GM12878 (cell line): ENCODE results near the gene R3HDM2. TPM values are rescaled to one million over a fixed set of nuclear protein-coding genes. Genes with fewer than 3 reads are reported as not detected.

ENCODE experiments used
- ATAC-seq: fragments of 200-7000 bp; cut with Tn5 transposase; 3 replicates; pipeline ENCODE4 v1.9.1; 2020; ENCODE audit warnings: mild to moderate bottlenecking, moderate library complexity
- BruUV-seq: library from RNA; stranded (reverse); fragments of 400-500 nt; replicated peaks from 2 replicates; lab custom pipeline; 2021; lab: Mats Ljungman, UMichigan
- CTCF ChIA-PET: fragments of 300-600 bp; sonication (Branson Sonifier 250); formaldehyde crosslinking; extraction: SDS; loops from one replicate; lab custom pipeline; 2021; ENCODE audit warnings: inconsistent platforms; lab: Yijun Ruan, JAX
- POLR2A ChIA-PET: fragments of 350-600 bp; formaldehyde crosslinking; extraction: SDS; loops from one replicate; lab custom pipeline; 2021; ENCODE audit warnings: inconsistent platforms; lab: Charles Lee
- RAD21 ChIA-PET: fragments of 300-600 bp; sonication (Branson Sonifier 250); formaldehyde crosslinking; loops from one replicate; lab custom pipeline; 2023; ENCODE audit warnings: antibody characterized with exemption; ENCODE audit not compliant: unreplicated experiment; lab: Charles Lee
- SMC1A ChIA-PET: fragments of 300-600 bp; sonication (Branson Sonifier 250); formaldehyde crosslinking; loops from one replicate; lab custom pipeline; 2023; ENCODE audit not compliant: unreplicated experiment, uncharacterized antibody; lab: Charles Lee
- DNase-seq: peaks from one replicate; pipeline ENCODE4 v3.0.0-alpha.2; 2011; ENCODE audit warnings: low read depth, low spot score
- FAIRE-seq: peaks from 3 replicates; lab custom pipeline; 2011; peaks lifted over from hg19 to GRCh38; lab: Jason Lieb, UNC
- H2AFZ ChIP-seq: 2 replicates; pipeline ENCODE4 v1.6.0; 2011; ENCODE audit warnings: low read depth, low read length, control low read depth; ENCODE audit not compliant: control insufficient read depth
- H3K27ac ChIP-seq: 2 replicates; pipeline ENCODE4 v1.5.1; 2011; ENCODE audit warnings: control low read depth; ENCODE audit not compliant: control insufficient read depth, insufficient read depth
- H3K27me3 ChIP-seq, 2 experiments: replicated peaks in 1 of 2; 2 replicates each; pipeline versions ENCODE4 v1.6.0 to v1.6.1; 2011; ENCODE audit warnings: low read length in 1 of 2; ENCODE audit not compliant: control insufficient read depth in 2 of 2, insufficient read depth in 2 of 2
- H3K36me3 ChIP-seq, 2 experiments: 2 replicates each; pipeline ENCODE4 v1.5.1; 2011; ENCODE audit warnings: low read length in 1 of 2; ENCODE audit not compliant: control insufficient read depth in 2 of 2, insufficient read depth in 2 of 2
- H3K4me1 ChIP-seq: 2 replicates; pipeline ENCODE4 v1.6.1; 2011; ENCODE audit warnings: mild to moderate bottlenecking, low read length, moderate library complexity, mixed read lengths; ENCODE audit not compliant: control insufficient read depth, insufficient read depth
- H3K4me2 ChIP-seq: 2 replicates; pipeline ENCODE4 v1.6.0; 2011; ENCODE audit warnings: control low read depth; ENCODE audit not compliant: control insufficient read depth, insufficient read depth
- H3K4me3 ChIP-seq: fragments of 200-600 bp; sonication (generic); 2 replicates; pipeline ENCODE4 v1.5.1; 2016
- H3K79me2 ChIP-seq: 2 replicates; pipeline ENCODE4 v1.6.0; 2011; ENCODE audit warnings: low read length; ENCODE audit not compliant: control insufficient read depth, insufficient read depth
- H3K9ac ChIP-seq: 2 replicates; pipeline ENCODE4 v1.8.0; 2011; ENCODE audit warnings: low read length, control low read depth, mixed read lengths; ENCODE audit not compliant: control insufficient read depth, insufficient read depth
- H3K9me3 ChIP-seq: replicated peaks from 3 replicates; pipeline ENCODE4 v1.5.1; 2011; ENCODE audit warnings: mild to moderate bottlenecking, low read length; ENCODE audit not compliant: control insufficient read depth, insufficient read depth
- H4K20me1 ChIP-seq: 2 replicates; pipeline ENCODE4 v1.6.0; 2011; ENCODE audit not compliant: control insufficient read depth, insufficient read depth
- CEBPB ChIP-seq, 2 experiments: fragments of 150-350 bp in 1 of 2; IDR thresholded peaks; 2 replicates each; pipeline ENCODE4 v1.6.1; 2012 to 2014; ENCODE audit warnings: low read depth in 2 of 2, low read length in 2 of 2, borderline replicate concordance in 1 of 2, inconsistent platforms in 1 of 2
- EP300 ChIP-seq, 2 experiments: fragments of 150-350 bp in 1 of 2; IDR thresholded peaks; 2 replicates each; pipeline ENCODE4 v1.6.1; 2011 to 2012; ENCODE audit warnings: low read depth in 2 of 2, low read length in 2 of 2, borderline replicate concordance in 1 of 2, improper control_type of control experiment in 1 of 2, inconsistent platforms in 1 of 2; ENCODE audit not compliant: control insufficient read depth in 1 of 2
- GATAD2B ChIP-seq: fragments of 450-650 bp; conservative IDR thresholded peaks from 2 replicates; pipeline ENCODE4 v1.6.1; 2017; ENCODE audit warnings: low read depth, mild to moderate bottlenecking, moderate library complexity
- RAD51 ChIP-seq: fragments of 450-650 bp; IDR thresholded peaks from 2 replicates; pipeline ENCODE4 v1.6.1; 2016; ENCODE audit warnings: moderate library complexity, mild to moderate bottlenecking, inconsistent platforms
- WGBS: methylation state at CpG from one replicate; pipeline ENCODE4 v1.1.6; 2016; ENCODE audit warnings: low lambda C conversion rate; ENCODE audit not compliant: insufficient replicate concordance, insufficient coverage; ENCODE audit errors: missing lambda C conversion rate; 5-methylcytosine and 5-hydroxymethylcytosine counted together
- in situ Hi-C: fragments of 300-500 bp; cut with MboI; formaldehyde crosslinking; loops from 9 replicates; pipeline ENCODE4 v1.14.3; 2018; ENCODE audit warnings: mixed read lengths
- intact Hi-C: fragments of 100-400 bp; cut with micrococcal nuclease; formaldehyde crosslinking; loops from one replicate; pipeline ENCODE4 v1.14.2; 2022; ENCODE audit not compliant: unreplicated experiment
- polyA plus RNA-seq, 11 experiments: library from polyadenylated mRNA; depleted of rRNA in 4 of 11; unstranded in 6 of 11; stranded (reverse) in 5 of 11; fragments of >200 nt; fragmentation: Nextera tagmentation in 4 of 11; fragmentation: Illumina TruSeq in 1 of 11; extraction: Ambion mirVana in 4 of 11; extraction: Trizol in 1 of 11; gene quantifications; 1 replicate in 1 of 11; 2 replicates in 10 of 11; pipeline versions ENCODE4 v1.2.1 to v1.2.3, GENCODE V29; 2011 to 2016; ENCODE audit warnings: inconsistent platforms in 2 of 11, missing spikeins in 2 of 11, low read depth in 1 of 11
- total RNA-seq, 4 experiments: library from RNA; depleted of rRNA in 3 of 4; stranded (reverse); fragments of >200 nt in 3 of 4; fragmentation: Illumina TruSeq in 1 of 4; extraction: Trizol in 1 of 4; gene quantifications; 2 replicates each; pipeline versions ENCODE4 v1.2.1 to v1.2.3, GENCODE V29; 2013 to 2021
- TF ChIP-seq, protein P1 (sequence below): fragments of 450-650 bp; IDR thresholded peaks from 2 replicates; pipeline ENCODE4 v1.6.1; 2016; ENCODE audit warnings: mild to moderate bottlenecking, moderate library complexity, borderline replicate concordance
- TF ChIP-seq, protein P2 (sequence below): fragments of 450-650 bp; formaldehyde crosslinking; IDR thresholded peaks from 2 replicates; pipeline ENCODE4 v1.4.0; 2020; ENCODE audit warnings: mild to moderate bottlenecking, moderate library complexity

Gene R3HDM2
- total and polyA plus RNA-seq, 10 of the 15 experiments (the other 5 are each of a cell fraction or from before 2014, with no cell fraction given) = 4.6 to 26.1 (median 11.2) TPM

DNA sequence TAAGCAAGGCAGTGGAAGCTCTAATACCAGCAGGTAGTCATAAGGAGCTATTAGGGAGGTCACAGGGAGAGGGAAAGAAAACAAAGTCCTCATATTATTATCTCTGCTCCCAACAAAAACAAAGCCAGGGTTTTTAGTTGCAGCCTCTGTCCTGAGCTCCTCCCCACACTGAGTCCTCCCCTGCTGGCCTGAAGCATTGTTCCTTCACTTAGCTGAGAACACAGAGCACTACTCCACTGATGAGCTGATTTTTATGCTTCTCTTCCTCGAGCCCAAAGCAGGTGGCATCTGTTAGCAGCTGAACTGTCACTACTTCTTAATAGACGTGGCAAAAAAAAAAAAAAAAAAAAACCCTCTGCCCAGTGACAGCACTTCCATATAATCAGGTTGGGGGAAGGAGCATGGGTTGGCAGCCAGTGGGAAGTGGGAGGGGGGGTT is 169.4 kb downstream of the R3HDM2 start:
- ATAC-seq (no peak), FAIRE-seq (no peak), DNase-seq (no peak)
- ChIA-PET CTCF (interaction anchor here (0.6 to 9.4 kb wide), 12 partner anchors 9 to 197 kb away, joined by 3 to 210 read pairs (median 6); partner anchors contain the start of genes INHBE, NXPH4 and STAC3), RAD21 (interaction anchor here (0.6 to 2.9 kb wide), 5 partner anchors 27 to 199 kb away, joined by 3 to 20 read pairs (median 4); no protein-coding TSS in a partner anchor), POLR2A (interaction anchor here (0.6 to 0.8 kb wide), 3 partner anchors 13 to 196 kb away, joined by 4 to 9 read pairs (median 8); no protein-coding TSS in a partner anchor), SMC1A (interaction anchor here (0.8 to 9.5 kb wide), 6 partner anchors 11 to 199 kb away, joined by 3 to 134 read pairs (median 3); partner anchors contain the start of genes INHBE and STAC3)
- H3K27me3 ChIP-seq = no peaks in the 10 kb centered on the region
- no peak overlapping the region for H3K27ac ChIP-seq
- H4K20me1 ChIP-seq = no peaks in the 10 kb centered on the region
- no peaks in the 10 kb centered on the region for H3K9me3 ChIP-seq
- no peak overlapping the region for H3K4me2 ChIP-seq
- WGBS = 56% methylated on average over 2 of the region's 2 CpGs
- in situ Hi-C loops (loop anchor here (5.0 kb wide), 1 partner anchor 196 kb away; the partner anchor contains the start of genes GLI1 and INHBE), intact Hi-C loops (no loop called here)
- H3K4me3 ChIP-seq = no peak overlapping the region
- no TSS peak for BruUV-seq
- TF ChIP-seq GATAD2B (no peak), RAD51 (no peak), EP300 (IDR thresholded peaks at IDR 0.05; ENCODE audit: borderline replicate concordance in 1 of 2, control insufficient read depth in 1 of 2, low read depth in 2 of 2, low read length in 2 of 2) (no peak), CEBPB (IDR thresholded peaks at IDR 0.05; ENCODE audit: borderline replicate concordance in 1 of 2, low read depth in 2 of 2, low read length in 2 of 2) (no peak)
- TF ChIP-seq, protein P1, sequence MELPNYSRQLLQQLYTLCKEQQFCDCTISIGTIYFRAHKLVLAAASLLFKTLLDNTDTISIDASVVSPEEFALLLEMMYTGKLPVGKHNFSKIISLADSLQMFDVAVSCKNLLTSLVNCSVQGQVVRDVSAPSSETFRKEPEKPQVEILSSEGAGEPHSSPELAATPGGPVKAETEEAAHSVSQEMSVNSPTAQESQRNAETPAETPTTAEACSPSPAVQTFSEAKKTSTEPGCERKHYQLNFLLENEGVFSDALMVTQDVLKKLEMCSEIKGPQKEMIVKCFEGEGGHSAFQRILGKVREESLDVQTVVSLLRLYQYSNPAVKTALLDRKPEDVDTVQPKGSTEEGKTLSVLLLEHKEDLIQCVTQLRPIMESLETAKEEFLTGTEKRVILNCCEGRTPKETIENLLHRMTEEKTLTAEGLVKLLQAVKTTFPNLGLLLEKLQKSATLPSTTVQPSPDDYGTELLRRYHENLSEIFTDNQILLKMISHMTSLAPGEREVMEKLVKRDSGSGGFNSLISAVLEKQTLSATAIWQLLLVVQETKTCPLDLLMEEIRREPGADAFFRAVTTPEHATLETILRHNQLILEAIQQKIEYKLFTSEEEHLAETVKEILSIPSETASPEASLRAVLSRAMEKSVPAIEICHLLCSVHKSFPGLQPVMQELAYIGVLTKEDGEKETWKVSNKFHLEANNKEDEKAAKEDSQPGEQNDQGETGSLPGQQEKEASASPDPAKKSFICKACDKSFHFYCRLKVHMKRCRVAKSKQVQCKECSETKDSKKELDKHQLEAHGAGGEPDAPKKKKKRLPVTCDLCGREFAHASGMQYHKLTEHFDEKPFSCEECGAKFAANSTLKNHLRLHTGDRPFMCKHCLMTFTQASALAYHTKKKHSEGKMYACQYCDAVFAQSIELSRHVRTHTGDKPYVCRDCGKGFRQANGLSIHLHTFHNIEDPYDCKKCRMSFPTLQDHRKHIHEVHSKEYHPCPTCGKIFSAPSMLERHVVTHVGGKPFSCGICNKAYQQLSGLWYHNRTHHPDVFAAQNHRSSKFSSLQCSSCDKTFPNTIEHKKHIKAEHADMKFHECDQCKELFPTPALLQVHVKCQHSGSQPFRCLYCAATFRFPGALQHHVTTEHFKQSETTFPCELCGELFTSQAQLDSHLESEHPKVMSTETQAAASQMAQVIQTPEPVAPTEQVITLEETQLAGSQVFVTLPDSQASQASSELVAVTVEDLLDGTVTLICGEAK = no peak
- TF ChIP-seq, protein P2, sequence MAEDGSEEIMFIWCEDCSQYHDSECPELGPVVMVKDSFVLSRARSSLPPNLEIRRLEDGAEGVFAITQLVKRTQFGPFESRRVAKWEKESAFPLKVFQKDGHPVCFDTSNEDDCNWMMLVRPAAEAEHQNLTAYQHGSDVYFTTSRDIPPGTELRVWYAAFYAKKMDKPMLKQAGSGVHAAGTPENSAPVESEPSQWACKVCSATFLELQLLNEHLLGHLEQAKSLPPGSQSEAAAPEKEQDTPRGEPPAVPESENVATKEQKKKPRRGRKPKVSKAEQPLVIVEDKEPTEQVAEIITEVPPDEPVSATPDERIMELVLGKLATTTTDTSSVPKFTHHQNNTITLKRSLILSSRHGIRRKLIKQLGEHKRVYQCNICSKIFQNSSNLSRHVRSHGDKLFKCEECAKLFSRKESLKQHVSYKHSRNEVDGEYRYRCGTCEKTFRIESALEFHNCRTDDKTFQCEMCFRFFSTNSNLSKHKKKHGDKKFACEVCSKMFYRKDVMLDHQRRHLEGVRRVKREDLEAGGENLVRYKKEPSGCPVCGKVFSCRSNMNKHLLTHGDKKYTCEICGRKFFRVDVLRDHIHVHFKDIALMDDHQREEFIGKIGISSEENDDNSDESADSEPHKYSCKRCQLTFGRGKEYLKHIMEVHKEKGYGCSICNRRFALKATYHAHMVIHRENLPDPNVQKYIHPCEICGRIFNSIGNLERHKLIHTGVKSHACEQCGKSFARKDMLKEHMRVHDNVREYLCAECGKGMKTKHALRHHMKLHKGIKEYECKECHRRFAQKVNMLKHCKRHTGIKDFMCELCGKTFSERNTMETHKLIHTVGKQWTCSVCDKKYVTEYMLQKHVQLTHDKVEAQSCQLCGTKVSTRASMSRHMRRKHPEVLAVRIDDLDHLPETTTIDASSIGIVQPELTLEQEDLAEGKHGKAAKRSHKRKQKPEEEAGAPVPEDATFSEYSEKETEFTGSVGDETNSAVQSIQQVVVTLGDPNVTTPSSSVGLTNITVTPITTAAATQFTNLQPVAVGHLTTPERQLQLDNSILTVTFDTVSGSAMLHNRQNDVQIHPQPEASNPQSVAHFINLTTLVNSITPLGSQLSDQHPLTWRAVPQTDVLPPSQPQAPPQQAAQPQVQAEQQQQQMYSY (CRISPR knock-in tag) = no peak
- no peaks in the 10 kb centered on the region for H3K4me1 ChIP-seq
- no peak overlapping the region for H3K9ac ChIP-seq
- H2AFZ ChIP-seq = no peak overlapping the region
- peaks cover 0 to 7% of the 10 kb centered on the region in 2 experiments; a peak in 2 of 4 replicates for H3K36me3 ChIP-seq
- H3K79me2 ChIP-seq = no peaks in the 10 kb centered on the region
